ENCODE measurements around the gene FRY.

The FRY gene

GRCh38 chr13:32023096-32023495 lies 8.5 kb upstream of the FRY start:
- TF ChIP-seq CTCF (IDR thresholded peaks at IDR 0.05; ENCODE audit: insufficient read depth, low read length, missing control alignments), result no peak
- DNase-seq (ENCODE audit: low read depth, low spot score), result no peak
- no peak overlapping the region for H3K4me3 ChIP-seq (ENCODE audit: low read depth, low read length)
- POLR2A ChIA-PET, result no interaction called here
- CTCF ChIA-PET, result interaction anchor here (0.8 to 1.7 kb wide), 6 partner anchors 9 to 626 kb away, joined by 3 to 9 read pairs (median 4); partner anchors contain the start of genes BRCA2, FRY and ZAR1L

- peak; percentile 8 for TF ChIP-seq CTCF (IDR thresholded peaks at IDR 0.05; ENCODE audit: insufficient read depth, low read length, missing control alignments)
- POLR2A ChIA-PET, result no interaction called here
- no peak for DNase-seq (ENCODE audit: low read depth, low spot score)
- H3K4me3 ChIP-seq (ENCODE audit: low read depth, low read length), result no peak overlapping the region
- CTCF ChIA-PET, result no interaction called here
Observed at GRCh38 chr13:32023698-32024097, 7.9 kb upstream of the FRY start.

GRCh38 chr13:32024750-32025149 lies 6.8 kb upstream of the FRY start:
- no peak for DNase-seq (ENCODE audit: low read depth, low spot score)
- no peak for TF ChIP-seq CTCF (IDR thresholded peaks at IDR 0.05; ENCODE audit: insufficient read depth, low read length, missing control alignments)
- POLR2A ChIA-PET, result no interaction called here
- CTCF ChIA-PET, result no interaction called here
- H3K4me3 ChIP-seq (ENCODE audit: low read depth, low read length), result no peak overlapping the region

GRCh38 chr13:32025730-32026129 lies 5.8 kb upstream of the FRY start:
- DNase-seq (ENCODE audit: low read depth, low spot score), result no peak
- no peak for TF ChIP-seq CTCF (IDR thresholded peaks at IDR 0.05; ENCODE audit: insufficient read depth, low read length, missing control alignments)
- ChIA-PET POLR2A (no interaction called here), CTCF (interaction anchor here (1.5 kb wide), 1 partner anchor 8 kb away, joined by 6 read pairs; no protein-coding TSS in a partner anchor)
- H3K4me3 ChIP-seq (ENCODE audit: low read depth, low read length), result no peak overlapping the region

- DNase-seq (ENCODE audit: low read depth, low spot score), result no peak
- H3K4me3 ChIP-seq (ENCODE audit: low read depth, low read length), result no peak overlapping the region
- POLR2A ChIA-PET, result no interaction called here
- TF ChIP-seq CTCF (IDR thresholded peaks at IDR 0.05; ENCODE audit: insufficient read depth, low read length, missing control alignments), result no peak
- CTCF ChIA-PET, result interaction anchor here (1.5 kb wide), 1 partner anchor 9 kb away, joined by 6 read pairs; no protein-coding TSS in a partner anchor
Observed at GRCh38 chr13:32026623-32027022, 5.0 kb upstream of the FRY start.

- no peak overlapping the region for H3K4me3 ChIP-seq (ENCODE audit: low read depth, low read length)
- no peak for DNase-seq (ENCODE audit: low read depth, low spot score)
- CTCF ChIA-PET, result interaction anchor here (1.0 to 1.2 kb wide), 3 partner anchors 283 to 554 kb away, joined by 3 read pairs; no protein-coding TSS in a partner anchor
- POLR2A ChIA-PET, result no interaction called here
- no peak for TF ChIP-seq CTCF (IDR thresholded peaks at IDR 0.05; ENCODE audit: insufficient read depth, low read length, missing control alignments)
Observed at GRCh38 chr13:32028711-32029110, 2.9 kb upstream of the FRY start.

Measured in AG04449 (cell line).